ENCODE results near the gene DBN1. TPM values are rescaled to one million over a fixed set of nuclear protein-coding genes. Genes with fewer than 3 reads are reported as not detected.

DBN1 gene
- total and polyA plus RNA-seq, 2 donors (not counting 3 experiments of a cell fraction or from before 2014, with no cell fraction given) = 198 to 336 TPM

DNA sequence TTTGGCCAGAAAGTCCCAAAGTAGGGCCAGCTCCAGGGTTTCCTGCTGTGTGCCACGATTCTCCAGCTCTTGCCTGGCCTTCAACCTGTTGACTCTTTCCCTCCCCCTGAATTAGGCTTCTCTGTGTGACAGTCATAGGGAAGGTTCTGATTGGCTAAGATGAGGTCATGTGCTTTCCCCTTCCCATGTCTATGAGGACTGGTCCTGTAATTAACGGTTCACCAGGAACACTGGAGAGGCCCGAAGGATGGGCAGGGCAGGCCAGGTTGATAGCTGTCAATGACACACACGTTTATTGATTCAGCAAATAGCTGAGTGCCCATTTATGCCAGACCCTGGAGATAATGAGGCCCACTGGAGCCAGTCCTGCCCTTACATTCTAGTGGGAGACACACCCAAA, 35.8 kb downstream of the DBN1 start:
- intact Hi-C loops (cut with micrococcal nuclease) (no loop called here), dilution Hi-C loops (cut with MboI; ENCODE audit: extremely low pct_ligation_motif_present, low sequenced_read_pairs) (no loop called here)
- no peak overlapping the region for H2AFZ ChIP-seq (ENCODE audit: low read depth, low read length)
- H3K9me3 ChIP-seq (replicated peaks; ENCODE audit: control insufficient read depth, insufficient read depth, low read length) = no peaks in the 10 kb centered on the region
- POLR2A ChIA-PET = no interaction called here
- H3K4me3 ChIP-seq (replicated peaks in 1 of 3; ENCODE audit: insufficient read depth in 1 of 3, low read depth in 1 of 3, low read length in 3 of 3) = no peak overlapping the region
- DNase-seq (ENCODE audit: low read depth, low spot score) = no peak
- FAIRE-seq = no peak
- H3K9ac ChIP-seq (replicated peaks; ENCODE audit: extremely low read depth, insufficient read depth, low read length) = no peak overlapping the region
- H3K27ac ChIP-seq (ENCODE audit: insufficient read depth, low read depth, low read length) = no peak overlapping the region
- H3K79me2 ChIP-seq (ENCODE audit: control insufficient read depth, insufficient read depth, low read length) = no peaks in the 10 kb centered on the region
- H3K4me2 ChIP-seq (ENCODE audit: insufficient read depth, low read length) = no peak overlapping the region
- peaks cover 9 to 22% of the 10 kb centered on the region in 2 experiments for H3K36me3 ChIP-seq (ENCODE audit: control insufficient read depth in 2 of 2, extremely low read depth in 1 of 2, insufficient read depth in 2 of 2, low read length in 2 of 2)
- BruUV-seq (replicated peaks) = no TSS peak
- TF ChIP-seq MYC (IDR thresholded peaks at IDR 0.05; ENCODE audit: low read depth, low read length) = no peak
- no peak for TF ChIP-seq JUN (IDR thresholded peaks at IDR 0.05; ENCODE audit: borderline replicate concordance, insufficient read depth, insufficient read length, low read depth)
- TF ChIP-seq, protein P1, sequence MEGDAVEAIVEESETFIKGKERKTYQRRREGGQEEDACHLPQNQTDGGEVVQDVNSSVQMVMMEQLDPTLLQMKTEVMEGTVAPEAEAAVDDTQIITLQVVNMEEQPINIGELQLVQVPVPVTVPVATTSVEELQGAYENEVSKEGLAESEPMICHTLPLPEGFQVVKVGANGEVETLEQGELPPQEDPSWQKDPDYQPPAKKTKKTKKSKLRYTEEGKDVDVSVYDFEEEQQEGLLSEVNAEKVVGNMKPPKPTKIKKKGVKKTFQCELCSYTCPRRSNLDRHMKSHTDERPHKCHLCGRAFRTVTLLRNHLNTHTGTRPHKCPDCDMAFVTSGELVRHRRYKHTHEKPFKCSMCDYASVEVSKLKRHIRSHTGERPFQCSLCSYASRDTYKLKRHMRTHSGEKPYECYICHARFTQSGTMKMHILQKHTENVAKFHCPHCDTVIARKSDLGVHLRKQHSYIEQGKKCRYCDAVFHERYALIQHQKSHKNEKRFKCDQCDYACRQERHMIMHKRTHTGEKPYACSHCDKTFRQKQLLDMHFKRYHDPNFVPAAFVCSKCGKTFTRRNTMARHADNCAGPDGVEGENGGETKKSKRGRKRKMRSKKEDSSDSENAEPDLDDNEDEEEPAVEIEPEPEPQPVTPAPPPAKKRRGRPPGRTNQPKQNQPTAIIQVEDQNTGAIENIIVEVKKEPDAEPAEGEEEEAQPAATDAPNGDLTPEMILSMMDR (IDR thresholded peaks at IDR 0.05; ENCODE audit: extremely low read depth in 1 of 2, insufficient read depth in 1 of 2, low read depth in 1 of 2, low read length in 2 of 2) = no peak
- TF ChIP-seq EZH2 (IDR thresholded peaks at IDR 0.05; ENCODE audit: borderline replicate concordance, low read depth, low read length, severe bottlenecking) = no peak
- TF ChIP-seq POLR2AphosphoS5 (IDR thresholded peaks at IDR 0.05; ENCODE audit: insufficient read depth, low read depth, low read length) = no peak
- TF ChIP-seq, protein P2, sequence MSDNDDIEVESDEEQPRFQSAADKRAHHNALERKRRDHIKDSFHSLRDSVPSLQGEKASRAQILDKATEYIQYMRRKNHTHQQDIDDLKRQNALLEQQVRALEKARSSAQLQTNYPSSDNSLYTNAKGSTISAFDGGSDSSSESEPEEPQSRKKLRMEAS (IDR thresholded peaks at IDR 0.05; ENCODE audit: insufficient read depth, insufficient read length) = no peak
- TF ChIP-seq GATA2 (IDR thresholded peaks at IDR 0.05; ENCODE audit: insufficient read depth, insufficient read length, low read depth, low read length) = no peak
- no peak for TF ChIP-seq FOS (IDR thresholded peaks at IDR 0.05; ENCODE audit: borderline replicate concordance, insufficient read depth, low read length)
- no peak for TF ChIP-seq POLR2A (IDR thresholded peaks at IDR 0.05; ENCODE audit: low read depth, low read length)
- no peaks in the 10 kb centered on the region for H3K9me1 ChIP-seq (replicated peaks; ENCODE audit: control insufficient read depth, extremely low read depth, insufficient read depth, low read length)
- CTCF ChIA-PET = no interaction called here
- no peaks in the 10 kb centered on the region for H4K20me1 ChIP-seq (replicated peaks; ENCODE audit: control insufficient read depth, extremely low read depth, insufficient read depth, low read length)
- no peaks in the 10 kb centered on the region for H3K27me3 ChIP-seq (ENCODE audit: control insufficient read depth in 2 of 2, insufficient read depth in 2 of 2, low read length in 2 of 2)
- no peaks in the 10 kb centered on the region for H3K4me1 ChIP-seq (ENCODE audit: control insufficient read depth, extremely low read depth, insufficient read depth, low read length)
